ACC112 (cell line): ENCODE data around the gene CREB3.

Experiments used
- H2AFZ ChIP-seq: fragments of 200-600 bp; sonication (generic); one replicate; pipeline ENCODE4 v1.6.0; 2017; ENCODE audit warnings: antibody characterized with exemption, low read length; ENCODE audit not compliant: unreplicated experiment
- H3K27ac ChIP-seq: fragments of 200-600 bp; sonication (generic); 2 replicates; pipeline ENCODE4 v1.5.1; 2014; ENCODE audit warnings: low read depth, mild to moderate bottlenecking, antibody characterized with exemption, low read length, moderate library complexity
- H3K27me3 ChIP-seq: fragments of 200-600 bp; sonication (generic); 2 replicates; pipeline ENCODE4 v1.6.1; 2014; ENCODE audit warnings: mild to moderate bottlenecking, antibody characterized with exemption, low read length, moderate library complexity, mixed read lengths; ENCODE audit not compliant: insufficient read depth
- H3K36me3 ChIP-seq: fragments of 200-600 bp; sonication (generic); 2 replicates; pipeline ENCODE4 v1.6.1; 2016; ENCODE audit warnings: mild to moderate bottlenecking, antibody characterized with exemption, low read length, moderate library complexity, mixed read lengths; ENCODE audit not compliant: insufficient read depth
- H3K4me1 ChIP-seq: fragments of 200-600 bp; sonication (generic); one replicate; pipeline ENCODE4 v1.6.1; 2016; ENCODE audit warnings: low read length, mixed read lengths; ENCODE audit not compliant: insufficient read depth, unreplicated experiment, control insufficient read depth
- H3K4me3 ChIP-seq: fragments of 200-600 bp; sonication (generic); 2 replicates; pipeline ENCODE4 v1.5.1; 2014; ENCODE audit warnings: mild to moderate bottlenecking, low read depth, low read length
- H3K79me2 ChIP-seq: fragments of 200-600 bp; sonication (generic); one replicate; pipeline ENCODE4 v1.6.0; 2016; ENCODE audit warnings: low read length; ENCODE audit not compliant: control insufficient read depth, unreplicated experiment, insufficient read depth

CREB3 gene

GRCh38 chr9:35689542-35690293 is 42.7 kb upstream of the CREB3 start, which contains the start of gene TPM2:
Gene TPM2, minus strand, starts transcription at chr9:35689925. Its CDS starts 108 bp downstream, at chr9:35689817.
- peak within 1 kb of the TSS; percentile 98 for H3K4me3 ChIP-seq
- H3K36me3 ChIP-seq: peaks cover 27% of the 10 kb centered on the region; the same call in 1 of the 2 replicates
- no peaks in the 10 kb centered on the region for H3K27me3 ChIP-seq
- H2AFZ ChIP-seq: peak within 1 kb of the TSS; percentile 71
- peaks cover 37% of the 10 kb centered on the region for H3K4me1 ChIP-seq
- H3K79me2 ChIP-seq: peaks cover 48% of the 10 kb centered on the region
- peak within 1 kb of the TSS; percentile 91 for H3K27ac ChIP-seq

GRCh38 chr9:35690294-35690613 is 42.2 kb upstream of the CREB3 start:
- H3K79me2 ChIP-seq: peaks cover 46% of the 10 kb centered on the region
- no peak overlapping the region for H2AFZ ChIP-seq
- H3K27ac ChIP-seq: peak overlapping the region; percentile 91
- H3K27me3 ChIP-seq: no peaks in the 10 kb centered on the region
- peak overlapping the region; percentile 98 for H3K4me3 ChIP-seq
- H3K36me3 ChIP-seq: peaks cover 22% of the 10 kb centered on the region; the same call in 1 of the 2 replicates
- H3K4me1 ChIP-seq: peaks cover 34% of the 10 kb centered on the region

- Histone ChIP-seq H3K4me1 (peaks cover 29% of the 10 kb centered on the region), H3K79me2 (peaks cover 41% of the 10 kb centered on the region), H3K27ac (peak overlapping the region; percentile 91), H3K4me3 (peak overlapping the region; percentile 98), H3K36me3 (peaks cover 18% of the 10 kb centered on the region; the same call in 1 of the 2 replicates), H3K27me3 (no peaks in the 10 kb centered on the region), H2AFZ (peak overlapping the region; percentile 71)
Observed at GRCh38 chr9:35690614-35691333, 41.7 kb upstream of the CREB3 start.

GRCh38 chr9:35691334-35691650 is 41.2 kb upstream of the CREB3 start:
- H3K27ac ChIP-seq: peak overlapping the region; percentile 91

GRCh38 chr9:35691757-35692301 is 40.6 kb upstream of the CREB3 start:
- Histone ChIP-seq H3K27ac (peak overlapping the region; percentile 91), H3K79me2 (peaks cover 31% of the 10 kb centered on the region), H3K4me3 (peak overlapping the region; percentile 98; the same call in 1 of the 2 replicates), H3K36me3 (peaks cover 26% of the 10 kb centered on the region; the same call in 1 of the 2 replicates), H2AFZ (no peak overlapping the region), H3K27me3 (no peaks in the 10 kb centered on the region), H3K4me1 (peaks cover 20% of the 10 kb centered on the region)

More at GRCh38 chr9:35691334-35691650, 41.2 kb upstream of the CREB3 start:
- no peaks in the 10 kb centered on the region for H3K27me3 ChIP-seq
- peak overlapping the region; percentile 98 for H3K4me3 ChIP-seq
- H3K79me2 ChIP-seq: peaks cover 37% of the 10 kb centered on the region
- H2AFZ ChIP-seq: peak overlapping the region; percentile 71
- peaks cover 23% of the 10 kb centered on the region; the same call in 1 of the 2 replicates for H3K36me3 ChIP-seq
- H3K4me1 ChIP-seq: peaks cover 24% of the 10 kb centered on the region

GRCh38 chr9:35695943-35696401 is 36.5 kb upstream of the CREB3 start:
- Histone ChIP-seq H3K36me3 (peaks cover 27% of the 10 kb centered on the region), H2AFZ (no peak overlapping the region), H3K79me2 (no peaks in the 10 kb centered on the region), H3K27me3 (no peaks in the 10 kb centered on the region), H3K27ac (no peak overlapping the region), H3K4me3 (no peak overlapping the region), H3K4me1 (peaks cover 5% of the 10 kb centered on the region)

GRCh38 chr9:35696520-35697215 is 35.8 kb upstream of the CREB3 start:
- peaks cover under 1% of the 10 kb centered on the region for H3K4me1 ChIP-seq
- H3K79me2 ChIP-seq: no peaks in the 10 kb centered on the region
- no peak overlapping the region for H3K4me3 ChIP-seq
- no peaks in the 10 kb centered on the region for H3K27me3 ChIP-seq
- H3K36me3 ChIP-seq: peaks cover 28% of the 10 kb centered on the region
- no peak overlapping the region for H3K27ac ChIP-seq
- no peak overlapping the region for H2AFZ ChIP-seq

GRCh38 chr9:35697486-35697885 is 35.0 kb upstream of the CREB3 start:
- H3K36me3 ChIP-seq: peaks cover 32% of the 10 kb centered on the region
- H2AFZ ChIP-seq: no peak overlapping the region
- H3K27me3 ChIP-seq: no peaks in the 10 kb centered on the region
- H3K79me2 ChIP-seq: no peaks in the 10 kb centered on the region
- no peak overlapping the region for H3K4me3 ChIP-seq
- no peak overlapping the region for H3K27ac ChIP-seq
- no peaks in the 10 kb centered on the region for H3K4me1 ChIP-seq

- no peak overlapping the region for H3K4me3 ChIP-seq
- no peaks in the 10 kb centered on the region for H3K27me3 ChIP-seq
- H3K36me3 ChIP-seq: peaks cover 35% of the 10 kb centered on the region
- H3K27ac ChIP-seq: no peak overlapping the region
- H3K79me2 ChIP-seq: no peaks in the 10 kb centered on the region
- H3K4me1 ChIP-seq: no peaks in the 10 kb centered on the region
- H2AFZ ChIP-seq: no peak overlapping the region
Observed at GRCh38 chr9:35698231-35698630, 34.2 kb upstream of the CREB3 start.

- Histone ChIP-seq H3K79me2 (no peaks in the 10 kb centered on the region), H3K4me1 (no peaks in the 10 kb centered on the region), H3K27ac (no peak overlapping the region), H3K4me3 (no peak overlapping the region), H3K36me3 (peaks cover 43% of the 10 kb centered on the region), H3K27me3 (no peaks in the 10 kb centered on the region), H2AFZ (no peak overlapping the region)
Observed at GRCh38 chr9:35700031-35700430, 32.4 kb upstream of the CREB3 start.
